Measurements from ENCODE around the gene PLXNA4.

The PLXNA4 gene

GRCh38 chr7:132124575-132124974 is 451.7 kb downstream of the PLXNA4 start:
- DNase-seq, result no peak

- DNase-seq, result no peak
Measured at GRCh38 chr7:132123773-132124172, 452.5 kb downstream of the PLXNA4 start.

- no peak for DNase-seq
Measured at GRCh38 chr7:132122901-132123300, 453.4 kb downstream of the PLXNA4 start.

GRCh38 chr7:132121987-132122386 is 454.3 kb downstream of the PLXNA4 start:
- no peak for DNase-seq

- DNase-seq, result no peak
Measured at GRCh38 chr7:132118641-132119040, 457.6 kb downstream of the PLXNA4 start.

- no peak for DNase-seq
Measured at GRCh38 chr7:132117636-132118035, 458.6 kb downstream of the PLXNA4 start.

- no peak for DNase-seq
Measured at GRCh38 chr7:132117181-132117580, 459.1 kb downstream of the PLXNA4 start.

- no peak for DNase-seq
Measured at GRCh38 chr7:132116369-132116768, 459.9 kb downstream of the PLXNA4 start.

- DNase-seq, result no peak
Measured at GRCh38 chr7:132115758-132116157, 460.5 kb downstream of the PLXNA4 start.

GRCh38 chr7:132115028-132115427 is 461.2 kb downstream of the PLXNA4 start:
- no peak for DNase-seq

- DNase-seq, result no peak
Measured at GRCh38 chr7:132114411-132114810, 461.9 kb downstream of the PLXNA4 start.

GRCh38 chr7:132113536-132114371 is 462.5 kb downstream of the PLXNA4 start:
- DNase-seq, result no peak

GRCh38 chr7:132112657-132113056 is 463.6 kb downstream of the PLXNA4 start:
- DNase-seq, result no peak

GRCh38 chr7:132112106-132112505 is 464.2 kb downstream of the PLXNA4 start:
- DNase-seq, result no peak

- DNase-seq, result no peak
Measured at GRCh38 chr7:132110692-132111091, 465.6 kb downstream of the PLXNA4 start.

- no peak for DNase-seq
Measured at GRCh38 chr7:132109769-132110168, 466.5 kb downstream of the PLXNA4 start.

- no peak for DNase-seq
Measured at GRCh38 chr7:132108563-132108962, 467.7 kb downstream of the PLXNA4 start.

GRCh38 chr7:132106491-132106890 is 469.8 kb downstream of the PLXNA4 start:
- no peak for DNase-seq

- no peak for DNase-seq
Measured at GRCh38 chr7:132105096-132105495, 471.2 kb downstream of the PLXNA4 start.

- DNase-seq, result no peak
Measured at GRCh38 chr7:132103718-132104117, 472.6 kb downstream of the PLXNA4 start.

GRCh38 chr7:132102942-132103341 is 473.3 kb downstream of the PLXNA4 start:
- no peak for DNase-seq

- no peak for DNase-seq
Measured at GRCh38 chr7:132102391-132102790, 473.9 kb downstream of the PLXNA4 start.

GRCh38 chr7:132100981-132101380 is 475.3 kb downstream of the PLXNA4 start:
- no peak for DNase-seq

GRCh38 chr7:132100483-132100882 is 475.8 kb downstream of the PLXNA4 start:
- no peak for DNase-seq

GRCh38 chr7:132099163-132099562 is 477.1 kb downstream of the PLXNA4 start:
- no peak for DNase-seq

Measured in T-helper 1 cell (primary cell).